Measurements from ENCODE around the gene CFAP54.

The CFAP54 gene

DNA sequence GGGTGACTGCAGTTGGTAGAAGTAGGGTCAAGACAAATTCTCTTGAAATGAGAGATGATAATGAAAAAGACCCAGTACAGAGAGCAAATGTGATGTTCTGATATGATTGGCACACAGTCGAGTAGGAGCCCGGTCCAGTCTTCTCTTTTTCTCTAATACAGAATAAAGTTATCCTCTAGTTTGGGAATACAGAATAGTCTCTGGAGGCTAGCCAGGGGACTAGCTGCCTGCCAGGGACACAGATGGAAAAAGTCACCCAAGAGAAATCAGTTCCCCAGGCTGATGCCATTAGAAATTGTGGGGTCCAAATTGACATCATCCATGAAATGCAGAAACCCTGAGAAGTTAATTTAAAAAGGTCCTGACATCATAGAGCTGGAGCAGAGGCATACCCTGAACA, 240.5 kb downstream of the CFAP54 start:
- DNase-seq (ENCODE audit: low read depth in 2 of 2) = no peak

GRCh38 chr12:96743606-96744005, 254.2 kb downstream of the CFAP54 start:
- DNase-seq (ENCODE audit: low read depth in 2 of 2) = no peak

DNA sequence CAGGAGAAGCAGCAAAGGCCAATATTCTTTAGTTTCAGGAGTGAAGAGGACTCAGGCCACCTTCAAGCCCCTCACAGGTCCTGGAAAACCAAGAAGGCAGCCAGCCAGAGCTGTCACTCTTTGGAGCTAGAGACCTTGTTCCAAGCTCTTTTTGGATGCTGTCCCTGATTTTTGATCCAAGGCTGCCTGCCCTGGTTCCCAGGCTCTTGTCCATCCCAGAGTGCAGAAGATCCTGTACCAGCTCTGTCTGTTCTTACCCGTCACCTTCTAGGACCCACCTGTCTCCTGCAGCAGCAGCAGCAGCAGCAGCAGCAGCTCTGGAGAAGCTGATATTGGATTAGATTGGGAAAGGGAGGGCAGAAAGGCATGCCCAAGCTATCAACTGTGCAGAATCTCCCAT, 260.6 kb downstream of the CFAP54 start:
- no peak for DNase-seq (ENCODE audit: low read depth in 2 of 2)

- no peak for DNase-seq (ENCODE audit: low read depth in 2 of 2)
Observed at GRCh38 chr12:96751626-96752025, 262.2 kb downstream of the CFAP54 start.

DNA sequence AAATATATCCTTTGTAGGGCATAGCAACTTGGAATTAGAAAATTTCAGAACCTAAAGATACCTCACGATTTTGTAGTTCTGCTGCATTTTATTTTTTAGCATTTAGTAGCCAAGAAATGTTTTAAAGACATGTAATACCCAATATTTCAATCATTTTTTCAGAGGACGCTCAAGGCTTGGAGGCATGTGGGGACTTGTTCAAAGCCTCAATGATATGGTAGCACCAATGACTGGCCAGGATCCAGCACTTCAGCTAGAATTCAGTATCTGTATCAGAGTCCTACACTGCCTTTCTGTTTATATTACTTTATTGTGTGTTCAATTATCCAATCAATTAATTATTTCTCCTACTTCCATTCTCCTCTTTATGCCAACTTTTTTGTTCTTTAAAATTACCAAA, 262.8 kb downstream of the CFAP54 start:
- no peak for DNase-seq (ENCODE audit: low read depth in 2 of 2)

DNA sequence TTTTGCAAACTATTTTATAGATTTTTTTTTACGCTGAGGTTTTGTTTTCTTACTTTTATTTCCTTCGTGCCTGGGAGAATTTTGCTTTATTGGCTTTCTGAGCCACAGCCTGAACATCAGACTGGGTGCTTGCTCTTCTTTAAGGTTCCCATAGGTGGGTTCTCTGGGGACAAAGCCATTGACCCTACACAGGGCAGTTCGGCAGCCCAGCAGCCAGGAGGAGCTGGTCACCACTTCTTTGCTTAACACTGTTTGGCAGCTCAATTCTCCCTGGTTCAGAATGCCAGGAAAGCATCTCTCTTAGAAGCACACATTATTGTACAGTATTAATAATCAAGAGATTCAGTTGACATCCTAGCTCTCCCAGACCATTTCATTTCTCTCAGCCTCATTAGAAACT, 276.9 kb downstream of the CFAP54 start:
- no peak for DNase-seq (ENCODE audit: low read depth in 2 of 2)

- DNase-seq (ENCODE audit: low read depth in 2 of 2) = no peak
Observed at GRCh38 chr12:96769400-96769799, 280.0 kb downstream of the CFAP54 start.

- no peak for DNase-seq (ENCODE audit: low read depth in 2 of 2)
Observed at GRCh38 chr12:96770219-96771102, 281.1 kb downstream of the CFAP54 start.

DNA sequence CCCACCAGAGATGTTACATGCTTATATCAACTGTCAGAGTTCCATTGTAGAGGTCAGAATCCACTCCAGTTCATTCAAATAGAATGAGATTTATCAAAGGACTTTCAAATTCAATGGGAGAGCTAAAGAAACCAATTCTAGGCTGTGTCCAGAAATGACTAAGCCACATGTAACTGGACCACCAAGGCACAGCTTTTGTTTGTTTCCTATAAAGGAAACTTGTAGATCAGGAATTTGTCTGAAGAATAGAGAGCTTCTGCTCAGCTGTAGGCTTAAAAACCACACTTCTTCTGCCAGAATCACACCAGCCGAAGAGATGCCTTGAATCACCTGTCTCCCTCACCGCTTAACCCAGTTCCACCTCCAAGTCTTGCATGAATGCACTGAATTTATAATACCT, 283.7 kb downstream of the CFAP54 start:
- no peak for DNase-seq (ENCODE audit: low read depth in 2 of 2)

DNA sequence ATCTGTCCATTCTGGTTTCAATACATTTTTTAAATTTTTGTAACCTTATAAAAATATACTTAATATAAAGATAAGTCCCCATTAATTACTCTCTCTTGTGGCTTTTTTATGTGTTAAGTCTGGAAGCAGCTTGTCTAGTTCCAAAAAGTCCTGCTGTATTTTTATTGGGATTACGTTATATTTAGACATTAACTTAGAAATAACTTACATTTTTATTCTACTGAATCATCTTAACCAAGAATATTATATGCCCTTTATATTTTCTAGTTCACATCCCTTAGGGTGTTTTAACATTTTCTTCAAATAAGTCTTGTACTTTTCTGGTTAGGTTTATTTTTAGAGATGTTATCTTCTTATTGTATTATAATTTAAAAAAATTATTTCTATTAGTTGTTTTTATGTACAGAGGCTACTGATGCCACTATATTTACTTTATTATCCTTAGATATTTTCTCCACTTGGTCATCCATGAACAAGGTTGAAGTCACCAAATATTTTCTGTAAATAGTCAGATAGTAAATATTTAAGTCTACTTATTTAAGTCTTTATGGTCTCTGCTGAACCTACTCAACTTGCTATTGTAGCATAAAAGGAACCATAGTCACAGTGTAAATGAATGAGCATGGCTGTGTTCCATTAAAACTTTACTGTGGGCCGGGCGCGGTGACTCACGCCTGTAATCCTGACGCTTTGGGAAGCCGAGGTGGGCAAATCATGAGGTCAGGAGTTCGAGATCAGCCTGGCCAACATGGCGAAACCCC, 285.3 kb downstream of the CFAP54 start:
- DNase-seq (ENCODE audit: low read depth in 2 of 2) = no peak

DNA sequence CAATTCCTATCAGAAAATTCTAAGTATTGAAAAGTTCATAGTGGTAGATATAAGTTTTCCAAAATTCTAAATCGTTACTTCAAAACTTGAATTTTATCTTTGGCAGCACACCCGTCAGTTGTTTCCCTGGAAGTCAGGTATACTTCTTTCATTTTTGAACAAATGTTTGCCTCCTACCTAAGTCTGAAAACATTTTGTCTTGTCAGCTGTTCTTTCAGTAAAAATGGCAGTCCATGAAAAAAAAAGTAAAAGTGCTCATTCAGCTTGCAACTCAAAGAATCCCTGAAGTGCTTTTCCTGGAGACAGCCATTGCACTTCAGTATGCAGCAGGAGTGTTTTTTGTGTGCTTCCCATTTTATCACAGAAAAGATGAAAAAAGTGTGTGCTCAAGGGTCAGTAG, 287.5 kb downstream of the CFAP54 start:
- no peak for DNase-seq (ENCODE audit: low read depth in 2 of 2)

- DNase-seq (ENCODE audit: low read depth in 2 of 2) = no peak
Observed at GRCh38 chr12:96780330-96780729, 291.0 kb downstream of the CFAP54 start.

DNA sequence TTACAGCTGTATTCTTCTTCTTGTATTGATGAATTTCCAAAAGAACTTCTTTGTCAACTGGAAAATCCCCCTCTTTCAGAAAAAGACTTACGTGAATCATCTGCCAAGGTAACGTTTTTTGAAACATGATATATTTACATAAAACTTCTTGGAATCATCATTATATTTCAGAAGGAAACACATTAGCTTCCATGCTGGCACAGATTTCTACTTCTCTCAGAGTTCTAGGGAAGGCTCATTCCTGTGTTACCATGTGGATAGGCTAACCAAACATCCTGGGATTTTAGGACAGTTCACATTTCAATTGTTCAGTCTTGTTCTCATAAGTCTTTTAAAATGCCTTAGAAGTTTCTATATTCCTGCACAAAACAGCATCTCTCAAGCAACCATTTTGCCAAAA, 297.4 kb downstream of the CFAP54 start:
- no peak for DNase-seq (ENCODE audit: low read depth in 2 of 2)

- no peak for DNase-seq (ENCODE audit: low read depth in 2 of 2)
Observed at GRCh38 chr12:96803969-96804368, 314.6 kb downstream of the CFAP54 start.

- no peak for DNase-seq (ENCODE audit: low read depth in 2 of 2)
Observed at GRCh38 chr12:96806272-96806671, 316.9 kb downstream of the CFAP54 start.

DNA sequence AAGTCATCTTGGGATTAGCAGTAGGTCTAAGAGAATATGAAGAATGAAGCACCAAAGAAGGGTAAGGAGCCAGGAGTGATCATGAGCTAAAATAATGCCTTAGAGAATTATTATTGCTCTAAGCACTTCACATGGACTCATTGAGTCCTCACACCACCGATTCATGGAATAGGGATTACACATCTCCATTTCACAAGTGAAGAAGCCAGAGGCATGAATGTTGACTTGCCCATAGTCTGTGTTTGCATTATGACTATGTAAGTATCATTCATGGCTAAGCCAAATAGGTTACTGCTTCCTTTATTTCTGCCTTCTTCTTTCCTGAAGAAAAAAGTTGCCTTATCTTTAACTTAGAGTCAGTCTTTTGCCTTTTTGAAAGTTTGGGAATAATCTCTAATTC, 318.4 kb downstream of the CFAP54 start:
- no peak for DNase-seq (ENCODE audit: low read depth in 2 of 2)

GRCh38 chr12:96808587-96808986, 319.2 kb downstream of the CFAP54 start:
- no peak for DNase-seq (ENCODE audit: low read depth in 2 of 2)

DNA sequence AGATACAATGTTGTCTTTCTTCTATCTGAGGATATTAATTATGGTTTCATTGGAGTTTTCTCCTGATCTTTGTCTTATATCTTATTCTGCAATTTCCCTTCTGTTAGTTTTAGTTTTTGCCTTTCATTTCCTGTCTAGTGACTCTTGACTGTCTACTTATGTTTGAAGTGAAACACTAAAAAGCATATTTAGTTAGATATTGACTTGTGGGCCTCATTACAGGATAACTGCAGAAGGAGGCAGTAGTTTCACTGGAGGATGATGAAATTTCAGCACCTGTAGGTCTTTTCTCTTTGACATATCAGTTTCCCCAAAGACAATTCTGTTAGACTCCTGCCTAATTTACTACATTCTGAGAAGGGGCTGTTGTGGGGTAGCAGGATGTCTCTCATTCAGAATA, 320.1 kb downstream of the CFAP54 start:
- DNase-seq (ENCODE audit: low read depth in 2 of 2) = no peak

- DNase-seq (ENCODE audit: low read depth in 2 of 2) = no peak
Observed at GRCh38 chr12:96810057-96810456, 320.7 kb downstream of the CFAP54 start.

DNA sequence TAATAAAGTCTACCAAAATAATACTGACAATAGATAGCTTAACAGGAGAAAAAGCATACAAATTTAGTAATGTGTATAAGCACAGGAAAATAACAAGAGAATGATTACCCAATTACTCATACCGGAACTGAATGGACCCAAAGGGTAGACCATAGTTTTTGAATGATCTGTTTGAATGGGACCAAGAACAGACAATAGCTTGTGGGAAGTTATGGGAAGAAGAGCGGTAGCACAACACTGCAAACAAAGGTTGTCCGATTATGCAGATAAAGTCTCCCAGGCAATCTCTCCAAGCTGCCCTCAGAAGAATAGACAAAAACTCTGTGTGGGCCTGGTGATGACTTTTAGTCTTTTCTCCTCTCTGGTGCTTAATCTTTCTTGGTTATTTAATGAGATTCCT, 321.1 kb downstream of the CFAP54 start:
- DNase-seq (ENCODE audit: low read depth in 2 of 2) = no peak

GRCh38 chr12:96811083-96811482, 321.7 kb downstream of the CFAP54 start:
- no peak for DNase-seq (ENCODE audit: low read depth in 2 of 2)

DNA sequence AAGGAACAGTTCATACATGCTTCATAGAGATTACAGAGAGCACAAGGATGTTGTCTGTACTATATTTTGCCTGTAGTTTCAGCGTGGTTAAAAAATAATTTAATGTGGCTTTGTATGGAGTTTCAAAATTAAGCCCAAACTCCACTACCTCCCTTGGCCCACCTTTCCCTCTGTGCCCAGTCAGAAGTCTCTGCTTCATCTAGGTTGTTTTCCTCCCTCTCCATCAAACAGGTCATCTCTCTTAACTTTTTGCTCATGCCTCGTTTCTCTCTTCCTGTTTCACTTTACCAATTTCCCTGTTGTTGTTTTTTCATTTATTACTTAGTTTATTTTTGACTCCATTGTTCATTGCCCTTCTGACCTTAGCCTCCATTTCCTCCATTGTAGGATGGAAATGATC, 322.8 kb downstream of the CFAP54 start:
- no peak for DNase-seq (ENCODE audit: low read depth in 2 of 2)

GRCh38 chr12:96814200-96814599, 324.8 kb downstream of the CFAP54 start:
- DNase-seq (ENCODE audit: low read depth in 2 of 2) = no peak

Data from stimulated activated CD8-positive, alpha-beta memory T cell treated with anti-CD3 and anti-CD28 coated beads, Interleukin-2, amount 100 ng/mL, for 1 hour (primary cell).